ENCODE data around the gene ELAC2. TPM values are rescaled to one million over a fixed set of nuclear protein-coding genes. Genes with fewer than 3 reads are reported as not detected.

Gene ELAC2
- total RNA-seq, 2 experiments from 2014 or later: 51.6 to 53.3 TPM

- H3K36me3 ChIP-seq (ENCODE audit: insufficient read depth, low read length): peaks cover 64% of the 10 kb centered on the region
- POLR2A ChIA-PET: no interaction called here
- Mint-ChIP-seq H3K4me3 (peak overlapping the region; percentile 67), H3K27me3 (no peaks in the 10 kb centered on the region), H3K36me3 (ENCODE audit: low read depth) (peaks cover 79% of the 10 kb centered on the region), H3K27ac (peak overlapping the region; percentile 32), H3K4me1 (ENCODE audit: low read depth) (peaks cover 44% of the 10 kb centered on the region), H3K9me3 (no peaks in the 10 kb centered on the region)
- ATAC-seq (ENCODE audit: poor library complexity) (no peak), DNase-seq (no peak)
- H3K4me1 ChIP-seq (ENCODE audit: insufficient read depth, low read length): peaks cover 26% of the 10 kb centered on the region
- CTCF ChIA-PET: interaction anchor here (0.6 kb wide), 1 partner anchor 912 kb away, joined by 3 read pairs; no protein-coding TSS in a partner anchor
- no peaks in the 10 kb centered on the region for H3K27me3 ChIP-seq (ENCODE audit: control insufficient read depth in 1 of 2, insufficient read depth in 2 of 2, low read length in 2 of 2)
- no peaks in the 10 kb centered on the region for H3K9me3 ChIP-seq (ENCODE audit: control insufficient read depth in 1 of 2, insufficient read depth in 1 of 2, low read length in 2 of 2)
- H3K27ac ChIP-seq (ENCODE audit: low read depth in 1 of 2, low read length in 2 of 2): no peak overlapping the region
- no peak overlapping the region for H3K4me3 ChIP-seq (ENCODE audit: low read length)
- intact Hi-C loops (cut with DNase I, micrococcal nuclease): loop anchor here in 1 of 2 experiments (5.0 kb wide), 2 partner anchors 1018 to 1288 kb away; partner anchors contain the start of genes HS3ST3B1 and ZNF18
- TF ChIP-seq CTCF (IDR thresholded peaks at IDR 0.05): no peak
Measured at GRCh38 chr17:13014801-13015200, 3.0 kb downstream of the ELAC2 start.

GRCh38 chr17:13010959-13011358 lies 6.9 kb downstream of the ELAC2 start:
- ChIA-PET POLR2A (no interaction called here), CTCF (no interaction called here)
- peaks cover 88% of the 10 kb centered on the region for H3K36me3 Mint-ChIP-seq (ENCODE audit: low read depth)
- intact Hi-C loops (cut with DNase I, micrococcal nuclease): no loop called here
- H3K4me1 ChIP-seq (ENCODE audit: insufficient read depth, low read length): peaks cover 6% of the 10 kb centered on the region
- TF ChIP-seq CTCF (IDR thresholded peaks at IDR 0.05): no peak
- ATAC-seq (ENCODE audit: poor library complexity) (no peak), DNase-seq (no peak)
- H3K27ac Mint-ChIP-seq: no peak overlapping the region
- H3K4me3 Mint-ChIP-seq: no peak overlapping the region
- H3K27ac ChIP-seq (ENCODE audit: low read depth in 1 of 2, low read length in 2 of 2): no peak overlapping the region
- no peak overlapping the region for H3K4me3 ChIP-seq (ENCODE audit: low read length)
- H3K9me3 Mint-ChIP-seq: no peaks in the 10 kb centered on the region
- peaks cover 82% of the 10 kb centered on the region for H3K36me3 ChIP-seq (ENCODE audit: insufficient read depth, low read length)
- H3K27me3 Mint-ChIP-seq: no peaks in the 10 kb centered on the region
- no peaks in the 10 kb centered on the region for H3K9me3 ChIP-seq (ENCODE audit: control insufficient read depth in 1 of 2, insufficient read depth in 1 of 2, low read length in 2 of 2)
- H3K4me1 Mint-ChIP-seq (ENCODE audit: low read depth): peaks cover 18% of the 10 kb centered on the region
- no peaks in the 10 kb centered on the region for H3K27me3 ChIP-seq (ENCODE audit: control insufficient read depth in 1 of 2, insufficient read depth in 2 of 2, low read length in 2 of 2)

- Mint-ChIP-seq H3K4me3 (no peak overlapping the region), H3K36me3 (ENCODE audit: low read depth) (peaks cover 88% of the 10 kb centered on the region), H3K27me3 (no peaks in the 10 kb centered on the region), H3K4me1 (ENCODE audit: low read depth) (peaks cover 8% of the 10 kb centered on the region), H3K9me3 (no peaks in the 10 kb centered on the region), H3K27ac (no peak overlapping the region)
- ChIA-PET CTCF (interaction anchor here (0.9 kb wide), 1 partner anchor 22 kb away, joined by 4 read pairs; no protein-coding TSS in a partner anchor), POLR2A (interaction anchor here (1.5 kb wide), 1 partner anchor 9 kb away, joined by 5 read pairs; the partner anchor contains the start of gene ELAC2)
- H3K36me3 ChIP-seq (ENCODE audit: insufficient read depth, low read length): peaks cover 82% of the 10 kb centered on the region
- no peak overlapping the region for H3K4me3 ChIP-seq (ENCODE audit: low read length)
- no peak for TF ChIP-seq CTCF (IDR thresholded peaks at IDR 0.05)
- no peaks in the 10 kb centered on the region for H3K4me1 ChIP-seq (ENCODE audit: insufficient read depth, low read length)
- no peak for ATAC-seq (ENCODE audit: poor library complexity)
- no peaks in the 10 kb centered on the region for H3K27me3 ChIP-seq (ENCODE audit: control insufficient read depth in 1 of 2, insufficient read depth in 2 of 2, low read length in 2 of 2)
- DNase-seq: no peak
- H3K27ac ChIP-seq (ENCODE audit: low read depth in 1 of 2, low read length in 2 of 2): no peak overlapping the region
- no peaks in the 10 kb centered on the region for H3K9me3 ChIP-seq (ENCODE audit: control insufficient read depth in 1 of 2, insufficient read depth in 1 of 2, low read length in 2 of 2)
- intact Hi-C loops (cut with DNase I, micrococcal nuclease): no loop called here
Measured at GRCh38 chr17:13008461-13008860, 9.4 kb downstream of the ELAC2 start.
